Fibroblast of skin of right biceps (primary cell): Measurements from ENCODE around the gene PLEKHO2.

ENCODE experiments used
- DNase-seq: peaks from one replicate; pipeline ENCODE4 v3.0.0-alpha.2; 2013

The PLEKHO2 gene

GRCh38 chr15:64828985-64829384 is 12.7 kb upstream of the PLEKHO2 start:
- peak; percentile 45 for DNase-seq

- DNase-seq = no peak
These were observed 8.0 kb upstream of the PLEKHO2 start for GRCh38 chr15:64833690-64834089.

DNA sequence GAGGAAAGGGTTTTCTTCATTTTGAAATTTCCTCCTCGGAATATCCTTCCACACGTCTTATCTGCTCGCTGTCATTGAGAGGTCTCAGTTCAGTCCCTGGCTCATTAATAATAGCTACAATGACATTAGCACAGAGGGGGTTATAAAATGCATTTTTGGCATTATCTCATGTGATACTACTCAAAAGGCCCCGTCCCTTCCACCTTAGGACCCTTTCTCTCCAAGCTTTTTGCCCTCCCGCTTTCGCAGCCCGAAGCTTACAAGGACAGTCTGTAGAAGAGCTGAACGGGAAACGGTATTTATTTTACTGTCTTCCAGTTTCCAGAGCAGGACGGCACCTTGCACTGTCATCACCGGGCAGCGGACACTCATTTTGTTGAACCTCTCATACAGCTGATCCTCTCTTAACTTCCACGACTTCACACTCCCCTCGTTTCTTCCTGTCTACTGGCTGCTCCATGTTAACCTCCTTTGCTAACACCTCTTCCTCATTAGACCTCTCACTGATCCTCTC is 5.6 kb upstream of the PLEKHO2 start:
- no peak for DNase-seq

DNA sequence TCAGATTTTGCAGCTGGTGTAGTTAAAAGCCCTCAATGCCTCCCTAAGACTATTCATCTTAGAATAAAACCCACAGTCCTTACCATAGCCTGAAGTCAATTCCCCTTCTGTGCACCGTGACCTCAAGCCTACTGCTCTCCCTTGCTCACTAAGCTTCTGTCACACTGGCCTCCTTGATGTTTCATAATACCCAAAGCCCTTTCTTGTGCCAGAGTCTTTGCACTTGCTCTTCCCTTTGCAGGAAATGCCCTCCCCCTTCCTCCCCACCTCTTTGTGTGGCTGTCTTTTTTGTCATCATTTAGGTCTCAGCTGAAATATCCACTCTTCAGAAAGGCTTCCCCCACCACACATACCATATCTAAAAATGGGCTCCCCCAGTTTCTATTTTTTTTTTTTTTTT is 4.2 kb upstream of the PLEKHO2 start:
- no peak for DNase-seq

DNA sequence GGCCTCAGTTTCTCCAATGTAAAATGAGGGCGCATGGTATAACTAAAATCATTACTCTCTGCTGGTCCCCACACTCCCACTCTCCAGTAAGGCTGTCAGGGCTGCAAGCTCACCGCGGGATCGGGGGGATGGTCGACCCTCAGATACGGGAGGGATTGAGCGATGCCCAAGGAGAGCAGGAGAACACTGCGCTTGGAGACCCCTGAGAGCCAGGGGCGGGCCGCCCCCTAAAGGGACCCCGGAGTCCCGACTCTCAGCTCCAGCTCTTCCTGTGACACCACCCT is 713 bp upstream of the PLEKHO2 start:
- no peak for DNase-seq

GRCh38 chr15:64842096-64842939 is 603 bp downstream of the PLEKHO2 start:
- DNase-seq = peak; percentile 43

DNA sequence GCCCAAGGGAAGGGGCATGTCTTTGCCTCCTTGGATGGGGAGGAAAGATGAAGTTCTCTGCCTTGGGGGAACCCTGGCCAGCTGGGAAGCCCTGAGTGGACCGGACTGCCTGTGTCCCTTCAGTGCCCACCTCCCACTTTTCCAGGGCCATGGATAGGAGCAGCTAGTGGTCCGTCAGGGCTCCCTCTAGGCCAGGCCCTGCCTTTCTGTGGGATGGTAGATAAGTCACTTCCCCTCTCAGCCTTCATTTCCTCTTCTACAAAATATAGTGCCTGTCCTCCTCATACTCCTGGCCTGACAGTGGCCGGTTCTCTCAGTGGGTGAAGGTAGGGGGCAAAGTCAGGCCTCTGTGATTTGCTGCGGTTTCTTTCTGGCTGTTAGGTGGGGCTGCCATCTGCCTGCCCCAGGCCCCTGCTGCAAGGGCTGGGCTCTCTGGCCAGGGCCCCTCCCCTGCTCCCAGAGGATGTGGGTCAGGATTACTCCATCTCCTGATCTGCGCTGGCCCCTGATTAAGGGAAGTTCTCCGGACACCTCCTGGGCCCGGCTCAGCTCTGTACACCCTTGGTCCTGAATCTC is 1.4 kb downstream of the PLEKHO2 start:
- peak; percentile 47 for DNase-seq

DNA sequence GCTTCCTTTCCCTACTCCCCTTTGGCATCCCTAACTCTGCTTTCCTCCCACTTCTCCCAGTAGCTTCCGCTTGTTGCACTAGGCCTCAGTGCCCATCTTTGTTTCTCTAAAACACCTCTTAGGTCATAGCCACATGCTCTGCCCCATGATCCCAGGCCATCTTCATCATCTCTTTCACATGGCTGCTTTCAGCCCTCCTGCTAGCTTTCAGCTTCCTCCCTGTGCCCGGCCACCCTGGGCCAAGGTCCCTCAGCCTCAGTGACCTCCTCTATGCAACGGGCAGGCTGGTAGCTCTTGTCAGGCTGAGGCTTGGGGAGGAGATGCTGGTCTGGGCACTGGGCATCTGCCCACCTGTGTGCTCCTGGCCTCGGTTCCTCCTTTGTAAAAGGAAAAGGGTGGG is 2.3 kb downstream of the PLEKHO2 start:
- DNase-seq = no peak

- DNase-seq = no peak
These were observed 2.9 kb downstream of the PLEKHO2 start for GRCh38 chr15:64844576-64845145.

DNA sequence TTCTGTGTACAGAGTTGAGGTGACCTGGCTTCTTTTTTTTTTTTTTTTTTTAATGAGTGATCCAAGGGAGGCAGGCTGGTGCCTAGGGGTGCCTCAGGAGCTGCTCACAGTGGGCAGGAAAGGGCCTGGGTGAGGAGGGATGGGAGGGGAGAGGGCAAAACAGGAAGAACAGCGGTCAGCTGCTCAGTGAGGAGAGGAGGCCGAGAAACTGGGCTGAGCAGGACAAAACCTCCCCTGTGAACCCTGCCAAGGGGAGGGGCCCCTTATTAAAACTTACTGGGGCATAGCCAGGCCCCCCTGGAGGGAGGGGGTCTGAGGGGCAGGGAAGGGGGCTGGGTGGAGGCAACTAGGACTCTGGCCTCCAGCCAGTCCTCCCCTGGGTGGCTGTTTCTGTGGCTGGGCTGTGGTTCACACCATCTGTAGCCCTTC is 3.5 kb downstream of the PLEKHO2 start:
- no peak for DNase-seq

DNA sequence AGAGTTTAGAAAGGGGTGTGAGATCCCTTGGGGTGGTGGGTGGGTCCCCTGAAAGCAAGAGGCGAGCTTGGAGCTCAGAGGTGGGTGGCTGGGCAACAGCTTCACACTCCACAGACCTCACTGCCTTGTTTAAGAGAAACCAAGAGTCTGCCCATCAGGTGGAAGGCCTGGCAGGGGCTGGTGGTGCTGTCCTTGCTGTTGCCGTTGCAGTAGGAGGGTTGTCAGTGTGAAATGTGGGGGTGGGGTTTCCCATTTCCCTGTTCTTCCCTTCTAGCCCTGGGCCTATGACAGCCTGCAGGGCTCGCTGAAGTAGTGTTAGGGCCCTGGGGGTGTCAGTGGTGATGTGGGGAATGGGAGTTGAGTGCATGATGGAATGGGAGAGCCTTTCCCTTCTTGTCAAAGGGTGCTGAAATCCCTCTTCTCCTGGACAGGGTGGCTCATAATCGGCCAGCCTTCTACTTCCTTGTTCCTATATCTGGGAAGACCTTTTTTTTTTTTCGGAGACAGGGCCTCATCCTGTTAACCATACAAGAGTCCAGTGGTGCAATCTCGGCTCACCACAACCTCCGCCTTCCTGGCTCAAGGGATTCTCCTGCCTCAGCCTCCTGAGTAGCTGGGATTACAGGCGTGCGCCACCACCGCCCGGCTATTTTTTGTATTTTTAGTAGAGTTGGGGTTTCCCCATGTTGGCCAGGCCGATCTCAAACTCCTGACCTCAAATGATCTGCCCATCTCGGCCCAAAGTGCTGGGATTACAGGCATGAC is 4.3 kb downstream of the PLEKHO2 start:
- no peak for DNase-seq

GRCh38 chr15:64847016-64847415 is 5.3 kb downstream of the PLEKHO2 start:
- no peak for DNase-seq

DNA sequence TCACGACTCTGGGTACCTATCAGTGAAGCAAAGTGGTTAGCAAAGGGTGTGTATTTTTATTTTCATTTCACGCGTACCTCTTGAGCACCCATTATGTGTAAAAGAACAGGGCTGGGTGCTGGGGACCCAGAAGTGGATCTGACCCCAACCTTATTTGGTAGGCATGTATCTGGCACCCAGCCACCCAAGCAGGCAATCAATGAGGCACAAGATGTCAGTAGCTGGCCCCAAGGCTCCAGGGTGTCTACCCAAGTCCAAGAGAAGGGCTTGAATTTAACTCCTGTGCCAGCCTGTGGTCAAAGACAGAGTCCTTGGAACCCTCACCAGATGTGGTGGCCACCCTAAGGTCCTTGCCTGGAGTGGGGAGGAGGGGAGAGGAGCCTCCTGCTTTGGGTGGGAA is 5.7 kb downstream of the PLEKHO2 start:
- no peak for DNase-seq

DNA sequence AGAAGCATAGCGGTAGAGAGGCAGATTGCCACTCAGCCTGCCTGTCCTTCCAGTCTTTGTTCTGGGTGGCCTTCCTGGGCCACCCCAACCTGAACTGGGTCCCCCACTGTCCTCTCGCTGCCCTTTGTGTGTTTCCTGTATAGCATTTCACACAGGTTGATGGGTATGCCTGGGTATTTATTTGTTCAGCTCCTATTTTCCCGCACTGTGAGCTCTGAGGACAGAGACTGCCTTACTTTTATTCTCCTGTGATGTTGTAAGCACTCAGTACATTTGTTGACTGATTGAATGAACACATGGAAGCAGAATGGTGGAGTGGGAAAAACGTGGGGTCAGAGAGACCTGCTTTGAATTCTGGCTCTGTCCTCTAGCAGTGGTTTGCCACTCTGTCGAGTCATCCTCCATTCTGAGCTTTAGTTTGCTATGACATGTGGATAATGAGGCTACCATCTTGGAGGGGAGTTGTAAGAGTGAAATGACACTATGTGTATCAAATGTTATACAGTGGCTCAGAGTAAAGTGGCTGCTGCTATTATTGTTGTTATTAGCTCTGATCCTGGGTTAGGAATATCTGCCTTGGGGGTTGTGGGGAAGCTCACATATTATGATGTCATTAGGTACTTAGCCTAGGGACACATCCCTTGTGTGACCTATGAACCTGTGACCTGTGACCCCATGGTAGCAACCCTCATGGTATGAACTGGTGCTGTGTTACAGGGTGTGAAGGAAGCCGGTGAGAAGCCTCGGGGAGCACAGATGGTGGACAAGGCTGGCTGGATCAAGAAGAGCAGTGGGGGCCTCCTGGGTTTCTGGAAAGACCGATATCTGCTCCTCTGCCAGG is 6.4 kb downstream of the PLEKHO2 start:
- DNase-seq = no peak

- no peak for DNase-seq
These were observed 9.2 kb downstream of the PLEKHO2 start for GRCh38 chr15:64850778-64851502.

DNA sequence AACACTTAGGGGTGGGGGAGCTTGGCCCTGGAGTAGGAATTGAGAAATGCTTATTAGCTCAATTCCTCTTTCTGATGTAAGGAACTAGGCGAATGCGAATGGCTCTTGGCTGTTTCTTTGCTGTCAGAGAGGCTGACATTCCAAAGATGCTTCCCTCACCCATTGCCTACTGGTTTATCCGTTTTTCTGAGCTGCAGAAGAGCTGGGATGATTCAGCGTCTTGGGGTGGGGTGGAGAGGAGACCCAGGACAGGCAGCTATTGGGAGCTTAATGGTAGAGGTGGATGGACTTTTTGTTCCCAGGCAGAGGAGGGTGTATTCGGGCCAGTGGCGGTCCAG is 9.8 kb downstream of the PLEKHO2 start:
- DNase-seq = peak; percentile 91

GRCh38 chr15:64854041-64854440 is 12.3 kb downstream of the PLEKHO2 start:
- no peak for DNase-seq

GRCh38 chr15:64854526-64854925 is 12.8 kb downstream of the PLEKHO2 start:
- no peak for DNase-seq

DNA sequence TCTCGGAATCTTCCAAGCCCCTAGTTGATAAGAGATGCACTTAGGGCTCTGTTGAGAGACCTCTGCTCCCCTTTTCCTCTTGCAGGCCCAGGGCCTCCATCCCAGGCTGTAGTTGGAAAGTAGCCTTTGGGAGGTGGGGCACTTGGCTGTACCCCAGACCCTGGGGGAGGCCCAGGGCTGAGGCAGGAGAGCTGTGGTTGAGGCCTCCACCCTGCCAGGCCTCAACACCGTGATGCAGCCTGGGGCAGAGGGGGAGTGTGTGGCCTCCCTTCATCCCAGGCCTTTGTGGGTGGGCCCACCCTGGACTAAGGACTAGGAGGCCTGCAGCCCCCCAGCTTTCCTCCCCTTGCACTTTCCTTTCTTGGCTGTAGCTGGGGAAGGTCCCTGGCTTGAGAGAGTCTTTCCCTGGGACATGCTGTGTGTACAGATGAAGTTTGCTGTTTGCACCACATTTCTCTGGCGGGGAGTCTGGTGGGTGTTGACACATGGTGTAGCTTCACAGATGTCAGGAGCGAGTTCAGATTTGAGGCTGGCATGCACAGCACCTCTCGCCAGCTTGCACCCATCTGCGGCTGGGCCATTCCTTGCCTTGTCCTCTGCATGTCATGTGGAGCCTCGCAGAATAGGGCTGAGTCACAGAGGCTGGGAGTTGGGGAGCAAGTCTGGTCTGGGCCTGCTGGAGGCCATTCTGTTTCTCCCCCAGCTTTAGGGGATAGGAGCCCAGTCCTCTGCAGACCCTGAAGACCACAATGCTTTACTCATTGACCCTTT is 13.7 kb downstream of the PLEKHO2 start:
- DNase-seq = no peak

GRCh38 chr15:64856429-64857145 is 14.9 kb downstream of the PLEKHO2 start:
- DNase-seq = no peak

- DNase-seq = peak; percentile 51
These were observed 15.7 kb downstream of the PLEKHO2 start for GRCh38 chr15:64857421-64857820.
